D721Med (cell line): ENCODE data around the gene MS4A2.
"Not testable (repeated sequence)": the region's sequence is repeated elsewhere in the genome, so short reads cannot be mapped to it uniquely, and the experiment has no call there.

Source experiments
- DNase-seq: peaks from one replicate; pipeline ENCODE4 v3.0.0; 2011; ENCODE audit warnings: low spot score; ENCODE audit not compliant: insufficient read length
- FAIRE-seq: peaks from 2 replicates; lab custom pipeline; 2011; peaks lifted over from hg19 to GRCh38; lab: Jason Lieb, UNC
- TF ChIP-seq, protein P1 (sequence below): IDR thresholded peaks from 2 replicates; pipeline ENCODE4 v1.5.1; 2012; ENCODE audit warnings: mild to moderate bottlenecking, control low read depth; ENCODE audit not compliant: insufficient read depth; ENCODE audit errors: missing control alignments

MS4A2 gene

DNA sequence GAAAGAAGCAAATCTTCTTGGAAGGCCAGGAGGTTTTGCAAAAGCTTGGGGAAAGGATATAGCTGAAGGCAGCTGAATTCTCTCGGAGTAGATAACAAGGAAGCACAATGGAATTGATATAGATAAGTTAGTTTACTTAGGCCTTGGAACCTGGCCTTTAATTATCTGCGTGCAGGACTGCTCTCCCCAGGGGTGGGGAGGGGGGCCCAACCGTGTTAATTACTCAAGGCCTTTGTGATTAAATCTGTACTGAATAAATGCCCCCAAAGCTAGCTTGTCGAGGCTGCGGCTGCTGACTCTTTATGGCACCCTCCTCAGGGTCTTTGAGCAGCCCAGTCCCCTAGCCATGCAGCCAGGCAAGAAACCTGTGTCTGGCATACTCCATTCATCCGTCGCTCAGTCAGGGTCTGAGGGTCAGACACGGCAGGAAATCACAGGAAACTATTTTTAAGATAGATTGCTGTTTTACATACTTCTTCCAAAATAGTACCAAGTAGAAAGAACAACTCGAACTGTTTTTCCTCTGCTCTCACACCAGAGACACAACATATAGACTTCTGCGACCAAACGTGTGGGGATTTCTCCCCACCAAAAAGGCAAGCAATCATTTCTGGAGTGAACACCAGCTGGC lies 36.5 kb downstream of the MS4A2 start:
- TF ChIP-seq, protein P1, sequence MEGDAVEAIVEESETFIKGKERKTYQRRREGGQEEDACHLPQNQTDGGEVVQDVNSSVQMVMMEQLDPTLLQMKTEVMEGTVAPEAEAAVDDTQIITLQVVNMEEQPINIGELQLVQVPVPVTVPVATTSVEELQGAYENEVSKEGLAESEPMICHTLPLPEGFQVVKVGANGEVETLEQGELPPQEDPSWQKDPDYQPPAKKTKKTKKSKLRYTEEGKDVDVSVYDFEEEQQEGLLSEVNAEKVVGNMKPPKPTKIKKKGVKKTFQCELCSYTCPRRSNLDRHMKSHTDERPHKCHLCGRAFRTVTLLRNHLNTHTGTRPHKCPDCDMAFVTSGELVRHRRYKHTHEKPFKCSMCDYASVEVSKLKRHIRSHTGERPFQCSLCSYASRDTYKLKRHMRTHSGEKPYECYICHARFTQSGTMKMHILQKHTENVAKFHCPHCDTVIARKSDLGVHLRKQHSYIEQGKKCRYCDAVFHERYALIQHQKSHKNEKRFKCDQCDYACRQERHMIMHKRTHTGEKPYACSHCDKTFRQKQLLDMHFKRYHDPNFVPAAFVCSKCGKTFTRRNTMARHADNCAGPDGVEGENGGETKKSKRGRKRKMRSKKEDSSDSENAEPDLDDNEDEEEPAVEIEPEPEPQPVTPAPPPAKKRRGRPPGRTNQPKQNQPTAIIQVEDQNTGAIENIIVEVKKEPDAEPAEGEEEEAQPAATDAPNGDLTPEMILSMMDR = no peak
- DNase-seq = no peak
- FAIRE-seq = no peak

DNA sequence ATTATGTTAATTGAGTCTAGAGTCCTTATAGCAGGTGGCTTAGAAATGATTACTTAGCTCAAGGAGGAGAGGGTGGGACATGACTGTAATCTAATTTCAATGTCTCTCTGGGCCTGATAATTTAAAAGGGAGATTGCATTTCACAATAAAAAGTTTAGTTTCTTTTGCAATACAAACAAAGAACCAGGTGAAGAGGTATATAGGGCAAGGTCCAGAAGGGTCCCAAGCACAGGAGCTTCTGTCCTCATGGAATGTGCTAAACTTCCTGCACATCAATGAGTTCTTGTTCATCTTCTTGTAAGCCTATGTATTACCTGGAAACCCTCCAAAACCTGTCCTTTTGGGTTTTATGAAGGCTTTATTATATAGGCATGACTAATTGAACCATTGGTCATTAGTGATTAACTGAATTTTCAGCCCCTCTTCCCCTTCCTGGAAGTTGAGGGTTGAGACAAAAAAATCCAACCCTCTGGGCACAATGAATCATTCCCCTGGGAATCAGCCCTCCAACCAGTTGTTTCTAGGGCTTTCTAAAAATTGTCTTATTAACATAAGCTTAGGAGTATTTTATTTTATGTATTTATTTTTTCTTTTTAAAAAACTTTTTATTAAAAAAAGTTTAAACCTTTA lies 37.6 kb downstream of the MS4A2 start:
- TF ChIP-seq, protein P1 = no peak
- no peak for FAIRE-seq
- no peak for DNase-seq

DNA sequence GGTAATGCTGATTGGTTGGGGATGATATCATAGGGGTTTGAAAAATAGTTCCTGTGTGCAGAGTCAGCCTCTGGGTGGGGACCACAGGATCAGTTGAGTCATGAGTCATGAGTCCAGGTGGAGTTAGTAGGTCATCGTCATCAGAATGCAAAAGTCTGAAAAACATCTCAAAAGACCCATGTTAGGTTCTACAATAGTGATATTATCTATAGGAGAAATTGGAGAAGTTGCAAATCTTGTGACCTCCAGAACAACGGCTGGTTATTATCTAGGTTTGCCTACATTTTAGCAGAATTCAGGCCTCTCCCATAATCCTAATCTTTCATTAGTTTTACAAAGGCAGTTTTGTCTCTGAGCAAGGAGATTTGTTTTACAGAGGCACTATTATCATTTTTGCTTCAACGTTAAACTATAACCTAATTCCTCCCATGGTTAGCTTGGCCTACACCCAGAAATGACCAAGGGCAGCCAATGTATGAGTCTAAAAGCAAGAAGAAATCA lies 38.9 kb downstream of the MS4A2 start:
- FAIRE-seq = no peak
- no peak for DNase-seq
- TF ChIP-seq, protein P1 = no peak

DNA sequence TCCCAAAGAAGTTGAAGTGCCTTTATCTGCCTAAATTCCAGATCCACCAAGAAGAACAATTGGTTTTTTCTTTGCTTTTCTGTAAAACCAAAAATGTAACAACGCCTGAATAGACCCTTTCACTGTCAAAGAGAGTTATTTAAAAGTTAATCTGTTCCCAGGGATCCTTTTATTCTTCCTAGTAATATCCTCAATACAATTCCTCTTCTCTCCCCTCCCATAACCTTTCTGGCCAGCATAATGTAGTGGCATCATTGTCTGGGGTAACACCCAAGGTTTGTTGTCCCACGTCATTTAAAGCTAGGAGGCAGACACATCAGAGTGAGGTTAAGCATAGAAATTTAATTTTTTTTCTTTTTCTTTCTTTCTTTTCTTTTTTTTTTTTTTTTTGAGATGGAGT lies 39.9 kb downstream of the MS4A2 start:
- FAIRE-seq (no peak), DNase-seq (no peak)
- TF ChIP-seq, protein P1 = no peak

DNA sequence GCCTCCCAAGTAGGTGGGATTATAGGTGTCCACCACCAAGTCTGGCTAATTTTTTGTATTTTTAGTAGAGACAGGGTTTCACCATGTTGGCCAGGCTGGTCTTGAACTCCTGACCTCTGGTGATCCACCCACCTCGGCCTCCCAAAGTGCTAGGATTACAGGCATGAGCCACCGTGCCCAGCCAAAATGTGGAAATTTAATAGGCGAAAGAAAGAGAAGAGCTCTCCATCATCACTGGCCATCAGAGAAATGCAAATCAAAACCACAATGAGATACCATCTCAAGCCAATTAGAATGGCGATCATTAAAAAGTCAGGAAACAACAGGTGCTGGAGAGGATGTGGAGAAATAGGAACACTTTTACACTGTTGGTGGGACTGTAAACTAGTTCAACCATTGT lies 40.4 kb downstream of the MS4A2 start:
- not testable (repeated sequence) for DNase-seq, FAIRE-seq

DNA sequence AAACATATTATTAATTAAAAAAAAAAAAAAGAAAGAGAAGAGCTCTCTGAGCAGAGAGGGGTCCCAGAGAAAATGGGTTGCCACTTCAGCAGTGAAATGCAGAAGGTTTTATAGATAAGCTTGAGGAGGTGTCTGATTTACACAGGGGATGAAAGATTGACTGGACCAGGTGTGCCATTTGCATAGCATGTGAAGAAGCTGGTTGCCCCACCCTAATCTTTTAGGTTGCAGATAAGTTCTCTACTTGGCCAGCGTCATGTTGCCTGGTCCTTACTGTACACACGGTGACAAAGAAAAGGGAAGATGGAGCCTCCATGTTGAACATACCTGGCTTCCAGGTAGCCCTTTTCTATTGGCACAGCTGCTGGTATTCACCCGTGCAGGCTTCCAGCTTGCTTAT lies 41.4 kb downstream of the MS4A2 start:
- no peak for FAIRE-seq
- TF ChIP-seq, protein P1 = no peak
- DNase-seq = no peak

DNA sequence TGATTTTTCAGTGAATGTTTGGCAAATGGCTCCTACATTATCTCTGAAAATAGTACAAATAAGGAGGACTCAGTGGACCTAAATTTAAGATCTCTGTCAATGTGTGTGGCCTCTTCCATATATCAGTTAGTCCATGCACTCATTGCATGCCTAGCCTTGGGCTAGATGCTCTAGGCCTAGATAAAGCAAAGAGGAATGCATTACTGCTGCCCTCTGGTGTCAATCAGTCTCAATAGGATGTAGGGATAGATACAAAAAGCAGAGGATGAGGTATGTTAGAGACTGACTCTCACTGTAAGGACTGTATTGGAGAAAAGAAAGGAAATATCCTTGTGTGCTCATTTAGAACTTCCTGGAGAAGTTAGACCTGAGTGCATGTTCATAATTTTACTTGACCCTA lies 42.0 kb downstream of the MS4A2 start:
- DNase-seq (peak; percentile 28), FAIRE-seq (no peak)

More for the DNA sequence above, 42.0 kb downstream of the MS4A2 start:
- TF ChIP-seq, protein P1 = peak; percentile 31
